Measurements from ENCODE around the gene AKT2.
A peak's percentile ranks its signal among the peaks of the same experiment; 100 is the strongest.

GRCh38 chr19:40231544-40232424 is 53.4 kb downstream of the AKT2 start:
- no peak for TF ChIP-seq POLR2A (IDR thresholded peaks at IDR 0.05)
- no peak for TF ChIP-seq CTCF (IDR thresholded peaks at IDR 0.05)
- TF ChIP-seq POLR2AphosphoS5 (IDR thresholded peaks at IDR 0.05; ENCODE audit: insufficient read depth in 1 of 2, low read depth in 1 of 2), result peak in 1 of 2 donors; percentile 32

Measured in vagina (tissue), 2 donors.